Measurements from ENCODE around the gene IVD. TPM values are rescaled to one million over a fixed set of nuclear protein-coding genes. Genes with fewer than 3 reads are reported as not detected.

Gene IVD
- 10 to 100 TPM; 74.1 to 86.1 TPM for total RNA-seq

- no peaks in the 10 kb centered on the region for H3K36me3 ChIP-seq
- DNase-seq, result peak; percentile 96
- H3K27me3 ChIP-seq, result no peaks in the 10 kb centered on the region
- intact Hi-C loops (cut with DNase I), result no loop called here
- H3K4me3 ChIP-seq, result peak within 1 kb of the TSS; percentile 79
- TF ChIP-seq CTCF (IDR thresholded peaks at IDR 0.05), result no peak
- peak within 1 kb of the TSS; percentile 77 to 91 for H3K9ac ChIP-seq (ENCODE audit: low read depth in 2 of 2, low read length in 2 of 2)
- no peaks in the 10 kb centered on the region for H3K9me3 ChIP-seq
- H3K27ac ChIP-seq, result peak within 1 kb of the TSS; percentile 61
- H3K4me1 ChIP-seq, result peaks cover 5% of the 10 kb centered on the region
These were observed at the start of gene IVD for GRCh38 chr15:40405501-40406381. IVD (plus strand) TSS chr15:40405795; CDS start chr15:40405828, 33 bp downstream.

GRCh38 chr15:40355976-40356585 lies 49.5 kb upstream of the IVD start:
- no peak for DNase-seq
- intact Hi-C loops (cut with DNase I), result no loop called here
- peak overlapping the region in 1 of 2 donors; percentile 1 for H3K9ac ChIP-seq (ENCODE audit: low read depth in 2 of 2, low read length in 2 of 2)
- TF ChIP-seq CTCF (IDR thresholded peaks at IDR 0.05), result no peak
- no peaks in the 10 kb centered on the region for H3K36me3 ChIP-seq
- H3K4me3 ChIP-seq, result no peak overlapping the region
- H3K27ac ChIP-seq, result no peak overlapping the region
- H3K27me3 ChIP-seq, result no peaks in the 10 kb centered on the region
- H3K4me1 ChIP-seq, result peaks cover 9% of the 10 kb centered on the region
- H3K9me3 ChIP-seq, result no peaks in the 10 kb centered on the region

GRCh38 chr15:40357246-40357645 lies 48.3 kb upstream of the IVD start:
- DNase-seq, result no peak
- Histone ChIP-seq H3K9me3 (no peaks in the 10 kb centered on the region), H3K4me3 (no peak overlapping the region), H3K36me3 (no peaks in the 10 kb centered on the region), H3K27ac (peak overlapping the region; percentile 28), H3K9ac (ENCODE audit: low read depth in 2 of 2, low read length in 2 of 2) (peak overlapping the region in 1 of 2 donors; percentile 1), H3K4me1 (peaks cover 9% of the 10 kb centered on the region), H3K27me3 (no peaks in the 10 kb centered on the region)
- intact Hi-C loops (cut with DNase I), result no loop called here
- no peak for TF ChIP-seq CTCF (IDR thresholded peaks at IDR 0.05)

GRCh38 chr15:40357723-40358470 lies 47.7 kb upstream of the IVD start, which contains the start of gene DISP2:
DISP2 (plus strand) TSS chr15:40358219; CDS start chr15:40358322, 103 bp downstream.
- TF ChIP-seq CTCF (IDR thresholded peaks at IDR 0.05), result no peak
- Histone ChIP-seq H3K4me1 (peaks cover 9% of the 10 kb centered on the region), H3K9ac (ENCODE audit: low read depth in 2 of 2, low read length in 2 of 2) (peak within 1 kb of the TSS; percentile 33 to 51), H3K9me3 (no peaks in the 10 kb centered on the region), H3K36me3 (no peaks in the 10 kb centered on the region), H3K27me3 (no peaks in the 10 kb centered on the region), H3K27ac (peak within 1 kb of the TSS; percentile 34), H3K4me3 (peak within 1 kb of the TSS; percentile 38)
- DNase-seq, result peak; percentile 86
- intact Hi-C loops (cut with DNase I), result no loop called here
